GM13977 (cell line): Measurements from ENCODE around the gene CELA1.

Source experiments
- DNase-seq: peaks from one replicate; pipeline ENCODE4 v3.0.0; 2012; ENCODE audit warnings: low spot score
- CTCF ChIP-seq: IDR thresholded peaks from 2 replicates; pipeline ENCODE4 v1.5.1; 2012; ENCODE audit warnings: mild to moderate bottlenecking, control low read depth; ENCODE audit not compliant: insufficient read depth; ENCODE audit errors: extremely low read depth, missing control alignments
- in situ Hi-C: fragments of 300-500 bp; cut with MboI; formaldehyde crosslinking; loops from one replicate; pipeline ENCODE4 v1.12.0; 2022; ENCODE audit warnings: low sequenced_read_pairs, low pct_unique_long_range_greater_than_20kb, mixed read lengths, inconsistent platforms; ENCODE audit not compliant: unreplicated experiment

Gene CELA1

GRCh38 chr12:51369581-51369980 lies 23.1 kb upstream of the CELA1 start:
- DNase-seq: no peak
- in situ Hi-C loops: no loop called here
- TF ChIP-seq CTCF: no peak

GRCh38 chr12:51368640-51369517 lies 22.4 kb upstream of the CELA1 start:
- peak; percentile 97 for DNase-seq
- TF ChIP-seq CTCF: no peak
- in situ Hi-C loops: no loop called here

GRCh38 chr12:51365276-51365675 lies 18.8 kb upstream of the CELA1 start:
- in situ Hi-C loops: no loop called here
- no peak for TF ChIP-seq CTCF
- no peak for DNase-seq

DNA sequence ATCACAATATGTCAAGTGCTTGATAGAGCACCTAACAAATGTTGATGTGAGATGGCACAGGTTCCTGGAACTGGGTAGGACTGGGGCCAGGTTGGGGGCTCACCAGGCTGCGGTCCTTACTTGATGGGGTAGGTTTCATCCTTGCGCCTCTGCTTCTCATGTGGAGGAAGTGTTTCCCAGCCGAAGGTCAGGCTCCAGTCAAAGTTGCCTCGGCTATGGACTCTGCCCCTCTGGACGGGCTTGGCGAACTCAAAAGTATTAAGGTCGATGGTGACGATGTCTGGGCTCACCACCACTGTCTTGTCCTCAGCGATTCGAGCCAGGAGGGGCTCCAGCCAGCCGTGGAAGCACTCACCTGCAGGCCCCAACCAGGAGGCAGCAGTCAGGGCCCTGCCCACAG lies 17.5 kb upstream of the CELA1 start:
- DNase-seq: no peak
- in situ Hi-C loops: no loop called here
- TF ChIP-seq CTCF: no peak

DNA sequence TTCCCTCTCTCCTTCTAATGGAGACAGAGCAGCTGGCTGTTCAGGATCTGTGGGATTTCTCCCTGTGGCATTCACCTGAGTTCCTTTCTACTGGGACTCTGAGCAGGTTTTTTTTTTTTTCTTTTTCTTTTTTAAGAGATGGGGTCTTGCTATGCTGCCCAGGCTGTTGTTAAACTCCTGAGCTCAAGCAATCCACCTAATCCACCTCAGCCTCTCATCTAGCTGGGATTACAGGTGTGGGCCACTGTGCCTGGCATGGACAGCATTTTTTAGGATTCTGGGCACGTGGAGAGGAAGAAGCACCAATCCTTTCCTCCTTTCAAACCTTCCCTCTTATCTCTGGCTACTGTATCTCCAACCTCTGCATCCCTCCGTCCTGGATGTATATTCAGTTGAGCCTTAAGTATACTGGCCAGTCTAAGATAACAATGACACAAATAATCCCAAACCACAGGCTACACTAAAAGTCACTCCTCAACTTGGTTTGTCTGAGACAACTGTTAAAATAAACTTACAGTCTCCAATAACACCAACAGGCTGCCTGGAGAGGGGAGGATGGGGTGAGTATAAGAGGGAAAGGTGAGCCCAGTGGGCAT lies 16.4 kb upstream of the CELA1 start:
- in situ Hi-C loops: no loop called here
- no peak for TF ChIP-seq CTCF
- DNase-seq: no peak

GRCh38 chr12:51362307-51362706 lies 15.8 kb upstream of the CELA1 start:
- in situ Hi-C loops: no loop called here
- DNase-seq: no peak

More at GRCh38 chr12:51362307-51362706, 15.8 kb upstream of the CELA1 start:
- TF ChIP-seq CTCF: no peak
